ENCODE results near the gene NCBP1.
"Not testable (repeated sequence)": the region's sequence is repeated elsewhere in the genome, so short reads cannot be mapped to it uniquely, and the experiment has no call there.

NCBP1 gene, protein sequence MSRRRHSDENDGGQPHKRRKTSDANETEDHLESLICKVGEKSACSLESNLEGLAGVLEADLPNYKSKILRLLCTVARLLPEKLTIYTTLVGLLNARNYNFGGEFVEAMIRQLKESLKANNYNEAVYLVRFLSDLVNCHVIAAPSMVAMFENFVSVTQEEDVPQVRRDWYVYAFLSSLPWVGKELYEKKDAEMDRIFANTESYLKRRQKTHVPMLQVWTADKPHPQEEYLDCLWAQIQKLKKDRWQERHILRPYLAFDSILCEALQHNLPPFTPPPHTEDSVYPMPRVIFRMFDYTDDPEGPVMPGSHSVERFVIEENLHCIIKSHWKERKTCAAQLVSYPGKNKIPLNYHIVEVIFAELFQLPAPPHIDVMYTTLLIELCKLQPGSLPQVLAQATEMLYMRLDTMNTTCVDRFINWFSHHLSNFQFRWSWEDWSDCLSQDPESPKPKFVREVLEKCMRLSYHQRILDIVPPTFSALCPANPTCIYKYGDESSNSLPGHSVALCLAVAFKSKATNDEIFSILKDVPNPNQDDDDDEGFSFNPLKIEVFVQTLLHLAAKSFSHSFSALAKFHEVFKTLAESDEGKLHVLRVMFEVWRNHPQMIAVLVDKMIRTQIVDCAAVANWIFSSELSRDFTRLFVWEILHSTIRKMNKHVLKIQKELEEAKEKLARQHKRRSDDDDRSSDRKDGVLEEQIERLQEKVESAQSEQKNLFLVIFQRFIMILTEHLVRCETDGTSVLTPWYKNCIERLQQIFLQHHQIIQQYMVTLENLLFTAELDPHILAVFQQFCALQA

DNA sequence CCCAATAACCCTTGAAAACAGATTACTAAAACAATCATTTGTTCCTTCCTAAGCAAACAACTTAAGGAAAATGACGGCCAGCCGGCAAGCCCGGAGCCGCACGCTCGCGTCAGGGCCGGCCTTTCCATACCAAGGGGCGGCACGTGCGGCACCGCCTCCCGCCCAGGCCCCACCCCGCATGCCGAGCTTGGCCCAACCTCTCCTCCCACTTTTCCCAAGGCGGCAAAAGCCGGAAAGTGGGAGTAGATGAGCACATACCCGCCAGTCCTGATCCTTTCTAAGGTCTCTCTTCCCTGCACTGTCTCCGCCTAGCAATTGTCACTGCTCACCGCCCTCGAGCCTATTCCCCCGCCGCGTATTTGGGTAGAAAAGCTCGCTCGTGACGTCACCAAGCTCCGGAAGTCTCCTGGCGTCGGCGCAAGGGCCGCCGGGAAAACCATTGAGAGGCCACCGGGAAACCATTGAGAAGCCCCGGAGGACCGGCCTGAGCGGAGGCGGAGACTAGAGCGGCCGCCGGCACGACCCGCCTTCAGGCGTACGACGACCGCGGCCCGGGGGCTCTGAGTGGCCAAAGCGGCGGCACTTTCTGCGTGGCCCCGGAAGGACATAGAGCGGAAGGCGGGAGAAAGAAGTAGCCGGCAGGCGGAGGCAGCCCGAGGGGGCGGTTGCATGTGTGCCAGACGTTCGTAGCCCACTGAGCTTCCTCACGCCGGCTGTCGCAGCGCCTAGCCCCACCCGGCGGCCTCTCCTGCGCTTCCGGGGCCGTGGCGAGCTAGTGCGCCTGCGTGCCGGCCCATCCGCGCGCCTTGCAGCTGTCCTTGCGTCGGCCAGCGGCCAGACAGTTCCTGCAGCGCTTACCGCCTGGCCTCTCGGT, at the start of gene NCBP1, which contains the start of gene TSTD2:
NCBP1 (plus strand) TSS at position 837 of the 874 bp plus-strand sequence. CDS start 61 bp downstream, outside the sequence.
TSTD2 (minus strand) TSS at position 384 of the 874 bp plus-strand sequence. CDS start 5,806 bp downstream, outside the sequence.
- peak; percentile 99 for DNase-seq

DNA sequence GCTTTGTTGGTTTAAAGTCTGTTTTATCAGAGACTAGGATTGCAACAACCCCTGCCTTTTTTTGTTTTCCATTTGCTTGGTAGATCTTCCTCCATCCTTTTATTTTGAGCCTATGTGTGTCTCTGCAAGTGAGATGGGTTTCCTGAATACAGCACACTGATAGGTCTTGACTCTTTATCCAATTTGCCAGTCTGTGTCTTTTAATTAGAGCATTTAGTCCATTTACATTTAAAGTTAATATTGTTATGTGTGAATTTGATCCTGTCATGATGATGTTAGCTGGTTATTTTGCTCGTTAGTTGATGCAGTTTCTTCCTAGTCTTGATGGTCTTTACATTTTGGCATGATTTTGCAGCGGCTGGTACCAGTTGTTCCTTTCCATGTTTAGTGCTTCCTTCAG, 48.8 kb upstream of the NCBP1 start:
- not testable (repeated sequence) for DNase-seq

DNA sequence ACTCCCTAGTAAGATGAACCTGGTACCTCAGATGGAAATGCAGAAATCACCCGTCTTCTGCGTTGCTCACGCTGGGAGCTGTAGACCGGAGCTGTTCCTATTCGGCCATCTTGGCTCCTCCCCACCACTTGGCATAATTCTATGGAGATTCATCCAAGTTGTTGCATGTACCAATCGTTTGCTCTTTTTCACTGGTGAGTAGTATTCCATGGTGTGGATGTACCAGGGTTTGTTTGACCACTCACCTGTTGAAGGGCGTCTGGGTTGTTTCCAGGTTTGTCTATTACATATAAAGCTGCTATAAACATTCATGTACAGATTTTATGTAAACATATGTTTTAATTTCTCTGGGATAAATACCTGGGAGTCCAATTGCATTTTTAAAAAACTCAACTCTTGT, 46.7 kb upstream of the NCBP1 start:
- DNase-seq: not testable (repeated sequence)

DNA sequence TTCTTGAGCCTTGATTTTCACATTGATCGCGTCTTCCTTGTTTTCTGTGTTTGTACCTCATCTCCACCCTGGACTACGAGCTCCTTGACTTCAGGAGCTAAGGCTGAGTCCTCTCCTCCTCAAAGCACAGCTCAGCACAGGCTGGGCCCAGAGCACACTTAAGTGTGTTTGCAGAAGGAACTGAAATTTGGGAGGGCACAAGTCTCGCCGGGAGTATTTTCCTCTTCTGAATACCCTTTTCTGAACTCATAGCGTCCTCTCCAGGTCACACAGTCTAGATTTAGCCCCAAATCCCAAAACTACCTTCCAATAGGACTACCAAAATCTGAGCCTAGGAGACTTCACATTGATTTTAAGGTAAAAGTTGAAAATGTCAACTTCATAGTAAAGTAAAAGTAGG, 42.1 kb upstream of the NCBP1 start:
- DNase-seq: no peak

DNA sequence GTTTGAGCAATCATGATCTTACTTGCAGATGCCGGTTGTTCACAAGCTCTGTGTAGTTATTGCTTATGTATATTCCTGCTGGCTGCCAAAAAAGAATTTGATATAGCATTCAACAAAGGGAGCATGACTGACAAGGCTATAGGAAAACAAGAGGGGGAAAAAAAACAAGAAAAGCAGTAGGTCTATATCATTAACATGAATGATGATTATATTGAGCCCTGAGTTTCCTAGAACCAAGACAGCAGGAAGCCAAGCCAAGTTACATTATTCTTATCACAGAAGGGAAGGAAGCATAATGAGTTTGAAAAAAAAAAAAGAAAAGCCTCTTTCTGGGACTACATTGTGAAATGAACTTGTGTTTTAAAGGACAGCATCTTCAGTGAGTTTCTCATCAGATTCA, 41.5 kb upstream of the NCBP1 start:
- no peak for DNase-seq

DNA sequence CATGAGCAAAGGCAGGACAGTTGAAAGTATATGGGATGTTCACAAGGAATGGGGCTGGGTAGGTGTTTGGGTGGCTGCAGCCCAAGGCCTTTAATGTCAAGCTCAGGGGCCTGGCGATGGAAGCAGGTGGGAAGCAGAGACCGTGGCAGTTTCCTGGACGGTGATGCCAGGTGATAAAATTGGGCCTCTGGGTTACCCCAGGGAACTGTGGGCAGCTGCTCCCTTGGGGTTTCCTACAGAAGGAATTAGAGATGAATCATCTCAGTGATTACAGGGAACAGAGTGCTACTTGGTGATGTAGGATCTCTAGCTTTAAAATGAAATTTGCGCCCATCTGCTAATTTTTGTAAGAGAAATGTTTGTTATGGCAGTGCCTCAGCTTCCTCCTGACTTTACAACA, 39.7 kb upstream of the NCBP1 start:
- no peak for DNase-seq

DNA sequence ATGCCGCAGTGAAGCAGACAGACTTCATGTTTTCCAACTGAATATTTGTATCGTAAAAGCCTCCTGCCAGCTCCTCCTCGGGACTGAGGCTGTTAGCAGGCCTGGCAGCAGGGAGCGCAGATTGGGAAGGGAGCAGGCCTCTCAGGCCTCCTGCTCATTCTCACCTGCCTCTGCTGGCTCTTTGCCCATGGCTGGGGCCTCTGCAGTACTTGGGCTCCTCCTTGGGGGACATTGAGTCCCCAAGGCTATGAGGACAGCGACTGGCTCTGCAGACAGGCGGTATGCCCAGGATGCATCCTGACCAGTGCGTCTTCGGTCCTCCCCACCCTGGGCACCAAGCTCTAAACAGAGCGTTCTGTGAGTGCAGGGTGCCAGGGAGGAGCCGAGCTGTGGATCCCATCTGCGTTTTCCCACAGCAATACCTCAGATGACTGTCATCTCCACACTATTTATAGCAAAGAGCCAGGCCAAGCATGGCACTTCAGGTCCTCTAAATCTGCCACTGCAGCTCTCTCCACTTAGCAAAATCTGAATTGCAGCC, 39.2 kb upstream of the NCBP1 start:
- no peak for DNase-seq

DNA sequence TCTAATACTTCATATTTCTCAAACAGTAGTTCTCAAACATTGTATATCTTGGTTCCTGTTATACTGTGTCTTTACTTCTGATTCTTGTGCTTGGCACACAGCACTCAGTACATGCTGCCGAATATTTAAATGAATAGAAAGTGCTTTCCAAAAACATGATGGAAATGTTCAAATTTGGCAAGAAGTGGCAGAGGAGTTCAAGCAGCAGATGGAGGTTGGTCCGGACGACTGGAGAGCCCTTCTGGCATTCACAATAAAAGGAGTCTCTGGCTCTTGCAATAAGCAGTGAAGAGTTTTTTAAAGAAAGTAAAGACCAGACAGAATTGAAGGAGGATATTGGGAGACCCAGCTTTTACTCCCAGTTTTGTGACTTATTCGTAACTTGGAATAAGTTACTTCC, 36.7 kb upstream of the NCBP1 start:
- DNase-seq: no peak

DNA sequence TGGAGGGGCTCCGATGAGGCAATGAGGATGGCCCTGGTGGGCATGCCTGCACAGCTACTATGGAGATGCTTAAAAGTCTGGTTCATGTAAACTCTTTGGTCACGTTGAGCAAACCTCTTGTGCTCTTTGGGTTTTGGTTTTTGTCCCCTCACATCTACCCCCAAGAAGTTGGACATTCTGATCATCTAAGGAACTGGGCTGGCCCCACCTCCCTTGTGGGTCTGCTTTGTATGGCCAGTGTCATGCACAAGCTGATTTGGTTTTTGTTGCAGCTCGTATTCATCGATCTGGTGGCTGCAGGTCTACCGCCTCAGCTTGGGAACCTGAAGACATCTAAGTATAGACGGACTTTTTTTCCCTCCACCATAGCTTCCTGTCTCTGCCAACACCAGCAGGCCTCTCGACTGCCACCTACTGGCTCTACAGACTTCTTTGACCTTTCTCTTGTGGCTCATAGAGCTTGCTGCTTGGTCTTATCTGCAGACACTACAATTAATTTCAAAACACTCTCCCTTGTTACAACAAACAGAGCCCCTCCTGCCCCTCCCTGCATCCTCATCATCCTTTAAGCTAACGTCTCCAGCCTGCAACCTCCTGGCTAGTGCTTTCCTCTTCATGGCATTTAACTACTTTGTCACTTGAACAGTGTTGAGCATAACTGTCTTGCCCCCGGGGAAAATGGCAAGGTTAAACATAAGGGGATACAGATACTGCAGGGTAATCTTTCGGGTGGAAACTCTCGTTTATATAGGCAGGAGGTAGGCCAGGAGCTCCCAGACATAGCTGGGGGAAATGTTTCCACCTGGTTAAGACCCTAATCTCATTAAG, 34.9 kb upstream of the NCBP1 start:
- peak; percentile 63 for DNase-seq

DNA sequence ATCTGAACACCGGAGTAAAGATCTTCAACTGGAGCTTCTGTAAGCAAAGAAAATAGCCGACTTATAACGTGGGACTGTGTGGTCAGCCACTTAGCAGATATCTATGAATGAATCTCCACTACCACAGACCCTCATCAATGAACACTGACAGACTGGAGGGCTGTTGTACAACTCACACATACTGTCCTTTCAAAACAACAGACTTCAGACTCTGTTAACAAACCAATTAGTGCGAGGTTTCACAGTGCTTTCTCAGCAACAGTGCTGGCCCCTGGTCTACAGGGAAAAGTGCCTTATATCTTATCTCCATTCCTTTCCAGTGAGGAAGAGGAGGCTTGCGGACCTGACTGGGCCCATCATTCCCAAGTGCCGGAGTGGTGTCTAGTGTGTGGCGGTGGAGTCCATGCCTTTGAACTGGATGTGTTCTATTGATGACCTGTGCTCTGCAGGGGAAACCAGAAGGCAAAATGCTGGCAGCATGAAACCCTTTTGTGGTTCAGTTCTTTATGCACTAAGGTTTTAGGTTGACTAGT, 34.2 kb upstream of the NCBP1 start:
- no peak for DNase-seq

DNA sequence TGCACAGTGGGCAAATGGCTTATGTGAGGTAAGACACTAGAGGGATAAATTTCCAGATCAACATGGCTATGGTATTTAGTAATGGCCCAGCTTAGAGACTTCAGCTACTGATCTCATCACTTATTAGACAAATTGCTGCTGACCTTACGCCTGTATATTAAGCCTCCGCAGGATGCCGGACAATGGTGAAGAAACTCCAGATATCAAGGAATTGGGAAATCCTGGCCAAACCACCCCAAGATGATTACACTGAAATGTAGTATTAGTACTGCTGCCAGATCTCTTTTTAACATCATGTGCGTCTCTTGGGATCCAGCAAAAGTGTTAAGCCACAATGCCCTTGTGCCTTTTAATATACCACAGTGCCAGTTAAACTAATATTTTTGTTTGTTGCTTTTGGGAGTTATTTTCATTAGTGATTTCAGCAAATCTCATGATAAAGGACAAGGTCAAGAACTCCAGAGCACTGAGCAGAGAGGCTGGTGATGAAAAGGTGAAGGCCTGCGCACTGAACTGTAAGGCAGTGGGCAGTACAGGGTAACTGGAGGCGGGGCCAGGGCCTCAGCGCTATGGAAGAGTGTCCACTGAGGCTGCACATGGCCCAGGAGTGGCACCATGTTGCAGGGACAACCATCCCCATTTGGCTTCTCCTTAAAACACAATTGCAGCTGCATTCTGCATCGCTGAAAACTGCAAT, 32.9 kb upstream of the NCBP1 start:
- no peak for DNase-seq

DNA sequence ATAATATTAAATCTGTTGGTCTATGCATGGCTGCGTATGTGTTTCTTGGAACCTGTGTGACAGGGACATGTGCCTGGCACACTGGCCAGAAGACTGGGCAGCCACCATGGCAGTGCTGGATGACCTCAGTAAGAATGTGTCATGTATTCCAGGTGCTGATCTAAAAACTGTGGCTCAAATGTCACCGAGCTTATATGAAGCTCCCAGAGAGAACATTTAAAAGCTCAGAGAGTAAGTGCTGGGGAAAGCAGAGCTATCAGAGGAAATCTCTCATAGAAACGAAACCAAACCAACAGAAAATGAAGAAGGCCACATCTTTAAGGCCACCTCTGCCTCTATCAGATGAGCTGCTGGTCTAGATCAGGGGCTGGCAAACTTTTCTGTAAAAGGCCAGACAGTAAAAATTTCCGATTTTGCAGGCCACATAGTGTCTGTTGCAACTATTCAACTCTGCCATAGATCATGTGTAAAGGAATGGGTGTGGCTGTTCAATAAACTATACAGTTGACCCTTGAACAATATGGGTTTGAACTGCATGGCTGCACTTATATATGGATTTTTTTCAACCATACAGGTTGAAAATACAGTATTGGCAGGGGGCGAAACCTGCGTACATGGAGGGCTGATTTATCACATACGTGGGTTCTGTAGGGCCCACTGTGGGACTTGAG, 32.3 kb upstream of the NCBP1 start:
- no peak for DNase-seq

DNA sequence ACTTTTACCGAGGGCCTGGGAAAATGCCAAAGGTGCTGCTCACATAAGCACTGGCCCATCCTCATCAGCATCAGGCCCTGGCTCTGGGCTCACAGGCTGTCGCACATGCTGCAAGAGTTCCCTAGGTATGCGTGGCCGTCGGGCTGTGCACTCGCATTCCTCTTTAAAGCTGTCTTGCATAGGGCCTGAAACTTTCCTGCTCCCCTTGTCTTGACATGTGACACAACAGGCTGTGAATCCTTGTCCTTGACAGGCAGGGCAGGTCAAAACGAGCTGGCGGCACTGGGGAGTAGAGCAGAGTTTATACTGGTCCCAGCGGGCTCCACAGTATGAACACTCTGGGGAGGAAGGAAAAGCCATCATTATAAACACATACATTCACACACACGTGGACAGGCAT, 31.2 kb upstream of the NCBP1 start:
- DNase-seq: no peak

DNA sequence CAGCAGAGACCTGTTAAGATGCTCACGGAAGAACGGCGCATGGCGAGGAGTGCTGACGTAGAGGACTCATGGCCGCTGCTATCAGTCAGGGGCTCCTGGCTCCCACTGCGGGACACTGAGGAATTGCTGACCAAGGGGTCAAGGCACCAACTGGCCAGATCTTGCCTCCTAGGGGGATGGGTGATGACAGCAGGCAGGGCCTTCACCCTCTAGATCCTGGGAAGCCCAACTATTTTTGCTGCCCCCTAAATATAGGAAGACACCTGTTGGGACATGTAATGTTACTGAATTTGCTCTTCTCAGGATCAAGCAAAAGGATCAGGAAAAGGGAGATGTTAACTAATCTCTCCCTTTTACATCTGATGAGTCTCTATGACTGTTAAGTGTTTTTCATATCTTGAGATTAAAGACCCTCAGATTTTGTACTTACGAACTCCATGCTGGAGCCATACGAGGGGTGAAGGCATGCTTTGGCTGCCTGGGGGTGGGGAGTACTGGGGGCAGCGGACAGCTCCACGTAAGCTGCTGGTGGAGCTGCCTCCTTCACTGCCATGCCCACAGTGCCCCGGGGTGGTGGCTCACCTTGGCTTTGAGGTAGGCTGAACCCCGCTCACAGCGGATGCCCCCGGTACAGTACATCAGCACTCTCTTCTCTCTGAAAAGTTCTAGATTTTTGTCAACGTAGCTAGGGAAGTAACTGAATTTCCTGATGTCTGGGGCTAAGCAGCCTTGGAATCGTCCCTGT, 28.5 kb upstream of the NCBP1 start:
- DNase-seq: no peak

DNA sequence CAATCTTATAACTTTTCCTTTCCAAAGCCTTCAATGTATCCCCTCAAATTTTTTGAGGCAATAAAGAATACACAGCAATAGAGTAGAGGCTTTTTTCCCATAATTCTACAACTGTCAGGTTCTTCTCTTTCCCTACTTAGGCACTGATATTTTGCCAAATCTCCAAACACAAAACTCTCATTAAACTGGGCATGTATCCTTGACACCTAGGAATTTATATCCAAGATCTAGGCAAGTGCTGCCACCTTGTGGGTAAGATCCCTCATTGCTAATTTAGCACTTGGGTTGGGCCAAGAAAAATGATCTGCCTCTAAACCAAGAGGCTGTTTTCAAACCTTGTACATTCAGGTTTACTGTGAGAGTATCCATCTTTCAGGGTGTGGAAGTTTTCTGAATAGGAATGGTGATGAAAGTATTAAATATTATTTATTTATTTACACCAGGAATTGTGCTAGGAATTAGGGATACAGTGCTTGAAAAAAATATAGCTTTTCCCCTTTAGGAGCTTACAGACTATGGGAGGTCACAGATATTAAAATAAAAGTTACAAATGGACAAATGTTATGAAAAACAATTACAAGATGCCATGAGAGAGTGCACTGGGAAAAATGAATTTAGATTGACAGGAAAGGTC, 18.1 kb upstream of the NCBP1 start:
- peak; percentile 45 for DNase-seq

DNA sequence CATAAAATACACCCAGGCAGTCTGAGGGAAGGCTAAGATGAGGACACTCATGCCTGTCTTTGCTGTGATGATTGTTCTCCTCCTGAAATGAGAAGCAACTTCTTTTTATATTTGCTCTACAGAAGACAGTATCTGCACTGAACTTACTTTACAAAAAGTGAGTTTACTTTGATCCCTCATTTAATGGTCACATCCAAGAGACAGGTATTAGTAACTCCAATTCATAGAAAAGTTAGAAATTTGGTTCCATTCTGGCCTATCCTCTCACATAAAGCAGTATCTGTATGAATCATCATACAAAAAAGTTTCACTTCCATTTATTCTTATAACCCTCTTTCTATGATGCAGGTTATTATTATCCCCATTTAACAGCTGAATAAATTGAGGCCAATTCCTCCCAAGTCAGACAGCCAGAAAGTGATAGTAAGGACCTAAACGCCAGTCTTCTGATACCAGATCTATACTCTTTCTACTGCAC, 15.6 kb upstream of the NCBP1 start:
- no peak for DNase-seq

DNA sequence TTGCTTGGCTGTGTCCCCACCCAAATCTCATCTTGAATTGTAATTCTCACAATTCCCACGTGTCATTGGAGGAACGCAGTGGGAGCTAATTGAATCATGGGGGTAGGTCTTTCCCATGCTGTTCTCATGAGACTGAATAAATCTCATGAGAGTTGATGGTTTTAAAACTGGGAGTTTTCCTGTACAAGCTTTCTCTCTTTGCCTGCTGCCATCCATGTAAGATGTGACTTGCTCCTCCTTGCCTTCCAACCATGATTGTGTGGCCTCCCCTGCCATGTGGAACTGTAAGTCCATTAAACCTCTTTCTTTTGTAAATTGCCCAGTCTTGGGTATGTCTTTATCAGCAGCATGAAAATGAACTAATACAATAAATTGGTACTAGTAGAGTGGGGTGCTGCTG, 13.6 kb upstream of the NCBP1 start:
- not testable (repeated sequence) for DNase-seq

DNA sequence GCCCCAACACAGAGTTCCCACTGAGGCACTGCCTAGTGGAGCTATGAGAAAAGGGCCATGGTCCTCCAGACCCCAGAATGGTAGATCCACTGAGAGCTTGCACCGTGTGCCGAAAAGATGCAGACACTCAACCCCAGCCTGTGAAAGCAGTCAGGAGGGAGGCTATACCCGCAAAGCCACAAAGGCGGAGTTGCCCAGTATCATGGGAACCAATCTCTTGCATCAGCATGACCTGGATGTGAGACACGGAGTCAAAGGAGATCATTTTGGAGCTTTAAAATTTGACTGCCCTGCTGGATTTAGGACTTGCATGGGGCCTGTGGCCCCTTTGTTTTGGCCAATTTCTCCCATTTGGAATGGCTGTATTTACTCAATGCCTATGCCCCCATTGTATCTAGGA, 11.1 kb upstream of the NCBP1 start:
- not testable (repeated sequence) for DNase-seq

DNA sequence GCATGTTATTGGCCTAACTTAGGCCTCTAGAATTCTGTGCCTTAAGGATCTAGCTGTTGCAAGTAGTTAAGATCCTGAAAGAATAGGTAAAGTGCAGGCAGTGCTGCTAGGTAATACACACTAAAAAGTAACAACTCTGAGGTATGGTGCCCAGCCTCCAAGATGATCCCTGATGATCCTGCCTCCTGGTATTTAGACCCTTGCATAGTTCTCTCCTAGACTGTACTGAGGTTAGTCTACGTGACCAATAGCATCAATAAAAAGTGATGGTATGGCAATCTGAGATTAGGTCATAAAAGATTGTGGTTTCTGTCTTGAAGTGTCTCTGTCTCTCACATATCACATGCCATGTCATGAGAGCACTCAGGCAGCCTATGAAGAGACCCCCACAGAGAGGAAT, 9.7 kb upstream of the NCBP1 start:
- no peak for DNase-seq
